ENCODE results near the gene MAPK8IP3.
A peak's percentile ranks its signal among the peaks of the same experiment; 100 is the strongest.

Gene MAPK8IP3

GRCh38 chr16:1706386-1707192 lies 594 bp downstream of the MAPK8IP3 start:
- H3K27ac ChIP-seq = peak overlapping the region; percentile 95
- TF ChIP-seq CTCF (IDR thresholded peaks at IDR 0.05) (no peak), ZFX (IDR thresholded peaks at IDR 0.05; ENCODE audit: borderline replicate concordance) (no peak)

GRCh38 chr16:1707193-1707790 lies 1.3 kb downstream of the MAPK8IP3 start:
- TF ChIP-seq ZFX (IDR thresholded peaks at IDR 0.05; ENCODE audit: borderline replicate concordance) (no peak), CTCF (IDR thresholded peaks at IDR 0.05) (no peak)
- peak overlapping the region; percentile 95; the same call in 1 of the 2 replicates for H3K27ac ChIP-seq

GRCh38 chr16:1708083-1708767 lies 2.2 kb downstream of the MAPK8IP3 start:
- H3K27ac ChIP-seq = no peak overlapping the region
- TF ChIP-seq ZFX (IDR thresholded peaks at IDR 0.05; ENCODE audit: borderline replicate concordance) = no peak
- TF ChIP-seq CTCF (IDR thresholded peaks at IDR 0.05) = no peak

- TF ChIP-seq ZFX (IDR thresholded peaks at IDR 0.05; ENCODE audit: borderline replicate concordance) = no peak
- TF ChIP-seq CTCF (IDR thresholded peaks at IDR 0.05) = no peak
- H3K27ac ChIP-seq = no peak overlapping the region
Observed at GRCh38 chr16:1708768-1709180, 2.8 kb downstream of the MAPK8IP3 start.

- no peak overlapping the region for H3K27ac ChIP-seq
Observed at GRCh38 chr16:1709356-1709755, 3.4 kb downstream of the MAPK8IP3 start.

GRCh38 chr16:1710811-1711507 lies 5.0 kb downstream of the MAPK8IP3 start:
- TF ChIP-seq CTCF (IDR thresholded peaks at IDR 0.05) = no peak
- no peak for TF ChIP-seq ZFX (IDR thresholded peaks at IDR 0.05; ENCODE audit: borderline replicate concordance)
- H3K27ac ChIP-seq = no peak overlapping the region

More at GRCh38 chr16:1709356-1709755, 3.4 kb downstream of the MAPK8IP3 start:
- no peak for TF ChIP-seq CTCF (IDR thresholded peaks at IDR 0.05)
- TF ChIP-seq ZFX (IDR thresholded peaks at IDR 0.05; ENCODE audit: borderline replicate concordance) = no peak

All from 22Rv1 (cell line).